Parathyroid adenoma (tissue), 2 donors: ENCODE data around the gene EHD1.

Experiments used
- H2AFZ ChIP-seq: fragments of 300-600 bp; sonication (generic); one replicate; pipeline ENCODE4 v1.7.0; 2017; ENCODE audit warnings: antibody characterized with exemption, mild to moderate bottlenecking
- H3K27ac ChIP-seq: fragments of 300-600 bp; sonication (generic); one replicate; pipeline ENCODE4 v1.7.0; 2017
- H3K27me3 ChIP-seq: fragments of 300-600 bp; sonication (generic); one replicate; pipeline ENCODE4 v1.7.0; 2017; ENCODE audit warnings: low read length; ENCODE audit not compliant: control insufficient read depth, insufficient read depth
- H3K36me3 ChIP-seq: fragments of 300-600 bp; sonication (generic); one replicate; pipeline ENCODE4 v1.7.0; 2017; ENCODE audit warnings: low read length; ENCODE audit not compliant: control insufficient read depth, insufficient read depth
- H3K4me1 ChIP-seq: fragments of 300-600 bp; sonication (generic); one replicate; pipeline ENCODE4 v1.7.0; 2017; ENCODE audit warnings: control low read depth
- H3K4me2 ChIP-seq: fragments of 300-600 bp; sonication (generic); one replicate; pipeline ENCODE4 v1.7.0; 2017; ENCODE audit warnings: low read length
- H3K4me3 ChIP-seq: fragments of 300-600 bp; sonication (generic); one replicate; pipeline ENCODE4 v1.7.0; 2017; ENCODE audit warnings: low read depth, low read length
- H3K79me2 ChIP-seq: fragments of 300-600 bp; sonication (generic); one replicate; pipeline ENCODE4 v1.7.0; 2017; ENCODE audit warnings: control low read depth
- H3K9ac ChIP-seq: fragments of 300-600 bp; sonication (generic); one replicate; pipeline ENCODE4 v1.7.0; 2017; ENCODE audit warnings: mild to moderate bottlenecking
- H3K9me3 ChIP-seq: fragments of 300-600 bp; sonication (generic); one replicate; pipeline ENCODE4 v1.7.0; 2017; ENCODE audit warnings: low read length; ENCODE audit not compliant: control insufficient read depth
- TF ChIP-seq, protein P1 (sequence below): fragments of 300-600 bp; sonication (generic); IDR thresholded peaks from one replicate; pipeline ENCODE4 v1.7.0; 2017; ENCODE audit warnings: antibody characterized with exemption, mild to moderate bottlenecking
- donor health status: primary hyperparathyroidism.

The EHD1 gene

DNA sequence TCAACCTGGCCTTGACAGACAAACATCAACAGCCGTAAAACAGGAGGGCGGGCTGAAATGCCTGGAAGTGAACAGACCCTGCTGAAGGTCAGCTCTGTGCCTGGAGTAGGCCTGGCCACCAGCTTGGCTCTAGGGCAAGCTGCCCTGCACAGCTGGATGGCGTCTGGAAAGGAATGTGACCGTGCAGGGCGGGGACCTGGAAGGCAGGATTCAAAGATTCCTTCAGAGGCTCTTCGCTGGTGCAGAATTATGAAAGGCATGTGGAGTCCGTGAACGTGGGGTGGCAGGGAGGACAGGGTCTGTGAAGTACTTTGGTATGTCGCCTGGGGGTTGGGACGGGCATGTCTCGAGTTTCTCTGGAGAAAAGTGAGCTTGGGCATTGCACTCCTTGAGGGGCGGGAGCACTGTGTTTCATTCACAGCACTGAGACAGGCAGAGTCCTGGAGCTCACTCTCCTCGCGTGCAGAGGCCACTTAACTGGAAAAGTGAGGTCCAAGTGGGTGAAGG lies 1.5 kb downstream of the EHD1 start:
- Histone ChIP-seq H3K9ac (no peak overlapping the region), H3K36me3 (no peaks in the 10 kb centered on the region), H3K27ac (peak overlapping the region; percentile 56), H3K4me1 (peaks cover 6% of the 10 kb centered on the region), H3K27me3 (no peaks in the 10 kb centered on the region), H3K4me3 (peak overlapping the region; percentile 84), H2AFZ (no peak overlapping the region), H3K9me3 (no peaks in the 10 kb centered on the region), H3K4me2 (peak overlapping the region; percentile 92), H3K79me2 (peaks cover 10% of the 10 kb centered on the region)
- TF ChIP-seq, protein P1, sequence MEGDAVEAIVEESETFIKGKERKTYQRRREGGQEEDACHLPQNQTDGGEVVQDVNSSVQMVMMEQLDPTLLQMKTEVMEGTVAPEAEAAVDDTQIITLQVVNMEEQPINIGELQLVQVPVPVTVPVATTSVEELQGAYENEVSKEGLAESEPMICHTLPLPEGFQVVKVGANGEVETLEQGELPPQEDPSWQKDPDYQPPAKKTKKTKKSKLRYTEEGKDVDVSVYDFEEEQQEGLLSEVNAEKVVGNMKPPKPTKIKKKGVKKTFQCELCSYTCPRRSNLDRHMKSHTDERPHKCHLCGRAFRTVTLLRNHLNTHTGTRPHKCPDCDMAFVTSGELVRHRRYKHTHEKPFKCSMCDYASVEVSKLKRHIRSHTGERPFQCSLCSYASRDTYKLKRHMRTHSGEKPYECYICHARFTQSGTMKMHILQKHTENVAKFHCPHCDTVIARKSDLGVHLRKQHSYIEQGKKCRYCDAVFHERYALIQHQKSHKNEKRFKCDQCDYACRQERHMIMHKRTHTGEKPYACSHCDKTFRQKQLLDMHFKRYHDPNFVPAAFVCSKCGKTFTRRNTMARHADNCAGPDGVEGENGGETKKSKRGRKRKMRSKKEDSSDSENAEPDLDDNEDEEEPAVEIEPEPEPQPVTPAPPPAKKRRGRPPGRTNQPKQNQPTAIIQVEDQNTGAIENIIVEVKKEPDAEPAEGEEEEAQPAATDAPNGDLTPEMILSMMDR, result no peak

DNA sequence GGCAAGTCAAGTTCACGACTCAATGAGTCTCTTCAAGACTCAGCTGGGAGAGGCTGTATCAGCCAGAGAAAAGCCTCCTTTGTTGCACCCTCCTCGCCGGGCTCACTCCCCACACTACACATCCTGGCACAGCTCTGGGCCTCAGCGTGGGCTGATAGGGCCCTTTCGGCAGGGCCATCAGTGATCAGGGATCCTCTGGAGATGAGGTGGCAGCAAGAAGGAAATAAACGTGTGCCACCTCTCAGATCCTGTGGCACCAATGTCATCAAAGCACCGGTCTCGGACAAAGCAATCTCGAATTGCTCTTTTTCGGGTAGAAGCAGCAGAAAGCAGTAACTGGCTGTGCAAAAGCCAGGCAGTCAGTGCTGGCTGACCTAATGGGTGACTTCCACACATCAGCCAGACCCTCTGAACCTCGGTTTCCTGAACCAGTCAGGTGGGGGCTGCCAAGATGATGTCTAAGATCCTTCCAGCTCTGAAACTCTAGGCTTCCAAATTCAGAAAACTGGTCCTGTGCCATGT lies 2.1 kb downstream of the EHD1 start:
- H3K4me2 ChIP-seq, result peak overlapping the region; percentile 92
- peak overlapping the region; percentile 84 for H3K4me3 ChIP-seq
- peaks cover 6% of the 10 kb centered on the region for H3K4me1 ChIP-seq
- H3K9me3 ChIP-seq, result no peaks in the 10 kb centered on the region
- H3K27me3 ChIP-seq, result no peaks in the 10 kb centered on the region
- H3K27ac ChIP-seq, result peak overlapping the region; percentile 56
- no peaks in the 10 kb centered on the region for H3K36me3 ChIP-seq
- H2AFZ ChIP-seq, result no peak overlapping the region
- peaks cover 11% of the 10 kb centered on the region for H3K79me2 ChIP-seq
- no peak overlapping the region for H3K9ac ChIP-seq
- TF ChIP-seq, protein P1, result no peak

- Histone ChIP-seq H3K79me2 (peaks cover 11% of the 10 kb centered on the region), H3K4me1 (peaks cover 12% of the 10 kb centered on the region), H3K4me3 (peak overlapping the region; percentile 5), H3K27me3 (no peaks in the 10 kb centered on the region), H3K27ac (no peak overlapping the region), H3K4me2 (no peak overlapping the region), H3K9me3 (no peaks in the 10 kb centered on the region), H3K9ac (no peak overlapping the region), H3K36me3 (no peaks in the 10 kb centered on the region), H2AFZ (no peak overlapping the region)
- TF ChIP-seq, protein P1, result no peak
Measured at GRCh38 chr11:64875369-64876228, 2.8 kb downstream of the EHD1 start.

DNA sequence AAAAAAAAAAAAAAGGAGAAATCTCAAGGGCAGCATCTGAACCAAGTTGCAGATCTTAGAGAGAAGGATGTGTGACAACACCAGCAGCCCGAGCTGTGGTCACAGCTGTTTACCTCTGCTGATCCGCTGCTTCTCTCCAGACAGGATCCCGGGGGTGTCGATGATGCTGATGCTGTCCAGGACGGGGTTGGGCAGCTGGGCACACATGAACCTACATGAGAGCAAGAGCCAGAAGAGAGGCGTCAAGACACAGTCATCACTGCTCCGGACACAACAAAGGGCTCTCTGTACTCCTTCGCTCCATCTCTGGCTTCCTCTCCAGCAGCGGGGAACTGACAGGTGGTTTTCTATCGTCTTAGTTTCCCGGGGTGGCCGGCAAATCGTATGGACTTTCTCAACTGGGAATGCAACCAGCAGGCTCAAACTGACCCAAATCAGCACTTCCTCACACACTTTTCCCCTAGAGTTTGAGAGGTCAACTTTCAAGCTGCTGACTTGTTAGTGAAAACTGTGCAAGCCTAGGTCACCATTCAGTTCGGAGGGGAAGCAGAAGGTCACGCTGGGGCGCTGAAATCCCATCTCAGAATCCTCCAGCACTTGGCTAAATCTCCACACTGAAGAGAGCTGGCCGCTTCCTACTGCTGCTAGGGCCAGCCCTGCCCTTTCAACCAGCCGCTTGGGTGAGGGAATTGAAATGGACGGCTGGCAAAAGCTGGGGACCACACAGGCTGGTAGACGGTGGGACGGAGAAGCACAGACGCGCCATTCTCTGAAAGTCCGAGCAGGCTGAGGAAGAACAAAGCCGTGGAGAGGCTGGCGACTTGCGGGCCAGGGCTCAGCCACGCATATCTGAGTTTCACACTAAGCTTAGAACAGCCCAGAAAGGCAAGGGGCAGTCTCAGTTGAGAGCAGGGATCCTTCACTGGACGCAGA lies 3.8 kb downstream of the EHD1 start:
- Histone ChIP-seq H3K4me1 (peaks cover 16% of the 10 kb centered on the region), H3K79me2 (peaks cover 11% of the 10 kb centered on the region), H3K4me3 (no peak overlapping the region), H3K27ac (no peak overlapping the region), H3K9me3 (no peaks in the 10 kb centered on the region), H2AFZ (no peak overlapping the region), H3K4me2 (no peak overlapping the region), H3K27me3 (no peaks in the 10 kb centered on the region), H3K9ac (no peak overlapping the region), H3K36me3 (no peaks in the 10 kb centered on the region)
- TF ChIP-seq, protein P1, result no peak
